Testis (tissue), 2 donors: ENCODE measurements around the gene EFCAB11.

Source experiments
- CTCF ChIP-seq, 3 experiments: fragments of 450-650 bp in 2 of 3; fragments of 200-600 bp in 1 of 3; sonication (generic) in 1 of 3; IDR thresholded peaks; one replicate each; pipeline ENCODE4 v1.5.1; 2016 to 2019; ENCODE audit warnings: antibody characterized with exemption in 3 of 3, mild to moderate bottlenecking in 2 of 3, moderate library complexity in 1 of 3
- POLR2A ChIP-seq: fragments of 450-650 bp; IDR thresholded peaks from one replicate; pipeline ENCODE4 v1.6.1; 2017; ENCODE audit warnings: antibody characterized with exemption, mild to moderate bottlenecking, moderate library complexity

DNA sequence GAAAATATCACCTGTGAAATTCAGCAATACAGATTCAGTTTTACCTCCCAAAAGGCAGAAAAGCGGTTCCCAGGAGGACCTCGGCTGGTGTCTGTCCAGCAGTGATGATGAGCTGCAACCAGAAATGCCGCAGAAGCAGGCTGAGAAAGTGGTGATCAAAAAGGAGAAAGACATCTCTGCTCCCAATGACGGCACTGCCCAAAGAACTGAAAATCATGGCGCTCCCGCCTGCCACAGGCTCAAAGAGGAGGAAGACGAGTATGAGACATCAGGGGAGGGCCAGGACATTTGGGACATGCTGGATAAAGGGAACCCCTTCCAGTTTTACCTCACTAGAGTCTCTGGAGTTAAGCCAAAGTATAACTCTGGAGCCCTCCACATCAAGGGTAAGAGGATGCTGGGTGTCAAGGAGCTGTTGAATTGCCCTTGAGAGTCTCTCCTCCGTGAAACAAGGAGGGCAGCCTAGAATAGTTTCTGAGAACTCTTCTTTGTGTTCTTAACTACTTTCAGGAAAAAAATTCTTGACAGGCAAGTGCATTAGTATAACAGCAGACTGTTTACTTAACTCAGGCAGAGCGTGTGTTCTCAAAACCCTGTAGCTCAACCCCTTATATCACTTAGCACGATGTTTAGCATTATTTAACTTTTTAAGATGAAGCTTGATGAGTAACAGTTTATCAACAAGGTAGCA is 8.9 kb upstream of the EFCAB11 start:
- TF ChIP-seq POLR2A = no peak
- no peak for TF ChIP-seq CTCF (IDR thresholded peaks at IDR 0.05)
